Activated CD4-positive, alpha-beta T cell treated with anti-CD3 and anti-CD28 coated beads, Interleukin-2, Interleukin-6, amounts not matched to agents 100 ng/mL and 50 ng/mL, durations not matched to agents 16 hours and 8 hours (primary cell): ENCODE data around the gene ELP5.
"Not testable (repeated sequence)": the region's sequence is repeated elsewhere in the genome, so short reads cannot be mapped to it uniquely, and the experiment has no call there.

Experiments used
- DNase-seq: peaks from one replicate; pipeline ENCODE4 v3.0.0-alpha.2; 2020

ELP5 gene

DNA sequence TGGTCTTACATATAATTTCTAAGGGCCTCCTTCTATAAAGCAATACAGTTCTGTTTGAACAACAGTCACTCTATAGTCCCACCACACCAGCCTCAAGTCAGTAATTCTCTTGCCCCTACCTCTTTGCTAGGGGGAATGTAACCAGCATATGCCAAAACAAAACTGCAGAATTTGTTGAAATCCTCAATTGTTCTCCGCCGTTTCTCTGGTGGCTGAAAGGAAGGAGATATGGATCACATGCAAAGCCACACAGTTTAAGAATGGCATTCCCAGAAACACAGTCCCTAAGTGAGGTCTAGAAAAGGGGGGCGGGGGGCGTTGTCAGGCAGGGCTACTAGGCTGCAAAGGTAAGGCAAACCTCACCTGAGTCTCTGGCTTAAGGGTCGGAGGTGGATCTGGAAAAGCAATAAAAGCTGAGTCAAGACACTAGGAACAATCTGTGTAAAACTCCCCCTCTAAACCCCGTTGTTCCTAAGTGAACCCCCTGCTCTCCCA, 14.7 kb upstream of the ELP5 start:
- no peak for DNase-seq

DNA sequence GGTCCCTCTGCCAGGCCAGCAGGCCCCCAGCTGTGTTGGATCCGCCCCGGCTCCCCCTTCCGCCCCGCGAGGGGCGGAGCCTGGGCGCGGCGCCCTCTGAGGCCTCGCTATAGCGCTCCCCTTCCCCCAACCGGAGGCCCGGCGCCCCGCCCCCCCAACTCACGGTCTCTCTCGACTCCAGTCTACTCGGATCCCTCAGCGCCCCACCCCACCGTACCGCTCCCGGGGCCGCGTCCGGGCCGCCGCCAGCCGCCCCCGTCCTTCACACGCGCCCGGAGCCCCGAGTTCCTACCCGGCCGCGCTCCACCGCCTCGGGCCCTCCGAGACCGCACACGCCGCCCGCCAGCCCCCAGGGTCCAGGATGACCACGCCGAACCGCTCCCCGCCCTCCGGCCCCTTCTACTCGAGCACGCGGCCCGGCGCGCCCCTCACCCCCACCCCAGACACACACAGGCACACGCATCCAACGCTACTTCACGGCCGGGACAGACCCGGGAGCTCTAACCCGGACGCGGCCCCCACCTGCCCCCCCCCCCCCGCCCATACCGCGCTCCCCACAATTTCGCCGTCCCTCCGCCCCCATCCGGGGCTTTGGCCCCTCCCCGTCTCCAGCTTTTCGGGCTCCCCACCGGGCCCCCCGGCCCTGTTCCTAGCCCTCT, 14.1 kb upstream of the ELP5 start:
- peak; percentile 90 for DNase-seq

DNA sequence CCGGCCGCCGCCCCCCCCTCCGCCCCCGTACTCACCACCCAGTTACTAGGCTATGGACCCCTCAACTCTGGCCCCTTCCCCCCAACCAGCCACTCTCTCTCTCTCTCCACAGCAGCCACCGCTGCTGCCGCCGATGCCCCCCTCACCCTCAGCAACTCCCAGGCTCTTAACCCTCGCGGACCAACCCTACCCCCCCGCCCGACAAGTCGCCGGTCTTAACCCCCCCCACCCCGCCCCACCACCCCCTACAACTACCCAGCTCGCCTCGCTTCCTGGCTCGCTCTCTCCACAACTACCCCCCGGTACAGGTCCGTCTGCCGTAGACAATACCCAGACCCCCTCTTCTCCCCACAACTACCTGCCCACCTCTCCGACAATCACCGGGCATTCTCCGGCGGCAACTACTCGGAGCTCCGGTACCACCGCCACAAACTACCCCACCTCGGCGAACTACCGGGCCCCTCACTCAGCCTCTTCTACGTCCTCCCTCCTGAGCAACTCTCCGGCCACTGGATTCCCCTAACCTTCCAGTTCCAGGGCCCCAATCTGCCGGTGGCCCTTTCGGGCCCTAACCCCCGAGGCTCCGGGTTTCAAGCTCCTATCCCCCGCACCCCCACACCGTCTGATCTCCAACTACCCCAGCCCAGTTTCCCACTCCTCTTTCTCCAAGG, 13.5 kb upstream of the ELP5 start:
- DNase-seq = peak; percentile 27

DNA sequence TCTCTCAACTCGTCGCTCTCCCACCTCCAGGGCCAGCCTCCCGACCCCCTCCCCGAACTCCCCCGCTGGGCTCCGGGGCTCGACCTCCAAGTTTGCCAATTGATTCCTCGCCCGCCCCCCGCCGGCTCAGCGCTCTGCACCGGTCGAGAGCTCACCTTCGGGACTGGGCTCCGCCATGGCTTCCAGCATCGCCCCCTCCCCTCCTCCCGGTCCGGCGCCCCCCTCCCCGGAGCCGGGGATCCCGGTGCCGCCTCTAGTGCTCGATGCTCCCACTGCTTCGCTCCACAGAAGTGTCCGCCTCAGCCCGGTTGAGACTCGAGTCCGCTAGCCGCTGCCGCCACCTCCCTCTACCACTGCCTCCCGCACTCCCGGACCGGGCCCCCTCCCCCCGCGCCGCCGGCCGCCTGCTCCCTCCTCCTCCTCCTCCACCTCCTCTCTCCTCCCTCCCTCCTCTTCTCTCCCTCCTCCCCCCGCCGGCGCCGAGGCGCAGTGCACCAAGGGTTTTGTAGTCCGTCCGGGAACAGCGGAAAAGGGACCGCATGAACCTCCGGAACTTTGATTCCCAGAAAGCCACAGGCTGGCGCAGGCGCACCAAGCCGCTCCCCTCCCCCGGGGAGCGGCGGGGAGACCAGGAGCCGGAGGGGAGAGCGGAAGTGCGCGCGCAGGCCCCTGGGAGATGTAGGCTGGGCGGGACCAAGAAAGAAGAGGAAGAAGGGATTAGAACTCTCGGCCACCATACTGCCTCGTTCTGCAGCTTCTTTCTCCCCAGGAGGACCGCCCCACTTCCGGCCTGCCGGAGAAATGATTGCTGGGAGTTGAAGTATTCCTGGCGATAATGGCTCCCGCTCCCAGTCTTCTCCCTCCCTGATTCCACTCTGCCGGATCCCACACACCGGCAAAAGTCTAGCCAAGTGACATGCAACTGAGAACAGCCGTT, 12.7 kb upstream of the ELP5 start, which contains the start of gene PHF23:
PHF23 (minus strand) TSS at position 367 of the 937 bp plus-strand sequence; CDS start at position 189, 178 bp downstream.
- peak; percentile 99 for DNase-seq

DNA sequence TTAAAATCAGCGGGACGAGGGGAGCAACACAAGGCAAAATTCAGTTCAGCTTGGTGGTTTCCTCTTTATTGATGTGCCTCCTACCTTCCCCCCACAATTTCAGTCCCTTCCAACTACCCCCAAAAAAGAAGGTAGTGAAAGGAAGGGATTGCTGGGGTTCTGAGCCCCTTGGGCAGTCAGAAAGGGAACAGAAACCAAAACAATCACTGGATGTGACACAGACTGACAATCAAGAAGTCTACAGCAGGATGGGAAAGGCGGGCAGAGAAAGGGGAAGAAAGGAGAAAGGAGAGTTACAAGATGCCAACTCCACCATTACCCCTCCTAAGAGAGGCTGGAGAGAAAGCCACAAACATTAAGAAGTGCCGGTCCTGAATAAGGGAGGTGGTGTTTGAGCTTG, 11.6 kb upstream of the ELP5 start:
- no peak for DNase-seq

DNA sequence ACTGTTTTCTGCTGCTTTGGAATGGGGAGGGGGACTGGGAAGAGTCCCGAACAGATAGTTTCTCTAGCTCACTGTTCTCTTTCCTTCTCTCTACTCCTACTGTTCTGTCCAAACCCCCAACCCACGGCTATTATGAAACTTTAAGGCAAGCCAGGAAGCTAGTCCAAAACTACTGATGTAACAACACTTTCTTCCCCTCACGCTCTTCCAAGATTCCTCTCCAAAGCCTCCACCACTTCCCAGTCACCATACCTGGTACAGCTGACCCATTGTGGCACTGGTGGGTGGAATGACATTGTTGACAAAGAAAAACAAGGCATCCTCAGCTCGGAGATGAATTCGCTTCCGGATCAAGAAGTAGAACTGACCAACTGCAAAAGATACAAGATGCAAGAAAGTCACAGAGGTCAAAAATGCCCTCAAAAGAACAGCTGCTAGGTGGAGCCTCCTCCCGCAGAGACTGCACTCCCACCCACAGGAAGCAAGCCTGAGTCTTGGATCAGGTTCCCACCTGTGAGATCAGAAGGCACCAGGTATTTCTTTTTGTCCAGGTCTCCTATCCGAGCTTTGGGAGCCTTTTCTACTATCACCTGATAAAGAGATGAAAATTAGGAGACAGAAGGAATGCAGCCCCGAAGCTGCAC, 10.8 kb upstream of the ELP5 start:
- DNase-seq = no peak

DNA sequence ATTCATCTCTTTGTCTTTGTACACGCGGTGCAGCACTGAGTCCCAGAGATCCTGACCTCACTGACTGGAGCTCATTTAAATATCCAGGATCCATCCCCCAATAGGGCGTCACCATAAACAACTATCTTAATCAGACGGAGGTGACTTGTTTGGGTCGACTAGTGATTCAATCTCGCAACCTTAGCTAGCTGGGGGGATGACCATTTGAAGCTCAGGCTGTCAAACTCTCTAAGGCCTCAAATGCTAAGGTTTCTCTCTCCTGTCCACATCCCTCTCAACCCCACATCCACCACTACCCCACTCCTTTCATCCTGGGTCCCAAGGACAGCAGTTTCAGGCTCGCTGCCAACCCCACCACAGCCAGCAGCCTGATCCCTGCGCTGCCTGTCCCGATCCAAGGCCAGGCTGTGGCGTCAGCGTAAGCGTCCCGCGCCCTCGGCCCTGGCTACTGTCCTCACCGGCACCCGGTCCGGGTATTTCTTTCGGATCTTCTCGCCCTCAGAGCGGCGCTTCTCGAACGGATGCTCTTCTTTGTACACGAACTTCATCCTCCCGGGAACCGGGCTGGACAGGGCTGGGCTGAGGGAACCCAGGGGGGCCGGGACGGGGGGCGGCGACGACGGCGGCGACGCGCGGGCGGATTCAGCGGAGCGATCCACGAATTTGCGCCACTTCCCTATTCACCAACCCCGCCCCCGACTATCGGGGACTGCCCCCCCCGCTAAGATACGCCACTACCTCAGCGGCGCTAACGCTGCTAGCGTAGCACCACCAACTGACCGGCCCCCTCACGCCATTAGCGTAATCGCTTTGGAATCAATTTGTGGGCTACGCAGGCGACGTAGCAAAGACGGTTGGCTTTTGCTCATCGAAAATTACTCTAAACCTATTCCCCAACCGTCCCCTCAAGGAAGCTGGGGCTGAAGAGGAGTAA, 10.0 kb upstream of the ELP5 start, which contains the start of gene GABARAP:
GABARAP (minus strand) TSS at position 667 of the 934 bp plus-strand sequence; CDS start at position 548, 119 bp downstream.
- DNase-seq = peak; percentile 91

DNA sequence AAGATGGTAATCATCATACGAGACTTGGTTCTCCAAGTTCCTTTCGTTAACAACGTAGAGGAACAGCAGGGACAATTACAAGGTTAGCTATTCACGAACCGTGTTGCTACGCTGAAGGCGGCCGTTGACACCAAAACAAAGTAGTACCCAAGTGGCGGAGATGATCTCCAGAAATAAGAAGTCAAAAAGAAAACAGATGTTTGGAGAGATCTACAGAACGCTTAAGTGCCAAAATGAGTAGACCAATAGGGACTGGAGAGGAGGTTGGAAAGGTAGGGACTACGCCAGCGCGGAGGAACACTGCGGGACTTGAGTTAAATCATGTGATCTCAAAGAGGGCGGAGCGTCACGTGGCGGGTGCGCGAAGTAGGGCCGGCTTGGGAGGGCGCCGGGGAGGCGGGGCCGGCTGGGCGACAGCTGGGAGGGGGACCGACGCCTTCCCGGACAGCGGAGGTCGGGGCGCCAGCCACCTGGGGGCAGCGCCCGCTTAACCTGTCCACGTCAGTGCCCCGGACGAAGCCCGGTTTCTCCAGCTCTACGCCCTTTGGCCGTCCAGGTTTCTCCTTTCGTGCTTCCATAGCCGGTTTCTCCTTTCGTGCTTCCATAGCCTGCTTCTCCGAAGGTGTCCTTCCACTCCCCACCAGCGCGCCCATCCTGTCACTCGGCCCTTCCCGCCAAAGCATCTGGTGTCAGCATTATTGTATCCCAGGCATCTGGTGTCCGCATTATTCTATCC, 9.1 kb upstream of the ELP5 start:
- DNase-seq = peak; percentile 93

DNA sequence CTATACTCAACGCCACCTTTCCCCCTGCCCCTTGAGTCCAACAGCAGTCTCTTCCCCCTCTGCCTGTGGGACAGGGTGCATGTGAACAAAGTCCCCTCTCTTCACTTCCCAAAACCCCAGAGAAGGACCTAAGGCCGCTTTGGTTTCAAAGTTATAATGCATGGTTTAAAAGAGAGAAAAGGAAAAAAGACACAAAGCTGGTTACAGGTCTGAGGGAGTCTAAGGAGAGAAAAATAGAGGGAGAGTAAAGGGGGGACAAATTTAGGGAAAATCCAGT, 8.6 kb upstream of the ELP5 start:
- no peak for DNase-seq

DNA sequence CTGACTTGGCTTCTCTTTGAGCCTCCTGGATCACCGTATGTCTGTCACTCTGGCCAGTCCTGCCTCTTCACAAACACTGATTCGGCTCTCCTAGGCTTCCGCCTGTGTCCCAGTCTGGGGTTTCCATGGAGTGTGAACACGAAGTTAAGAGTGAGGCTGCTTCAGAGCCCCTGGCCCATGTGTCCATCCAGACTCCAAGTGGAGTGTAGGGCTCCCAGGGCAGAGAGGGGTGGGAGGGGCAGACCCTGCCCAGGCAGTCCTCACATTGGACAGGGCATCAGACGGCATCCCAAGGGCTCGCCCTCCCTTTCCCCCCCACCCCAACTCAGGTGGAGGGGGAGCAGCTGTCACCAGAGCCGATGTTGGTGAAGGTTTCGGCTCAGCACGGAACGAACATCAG, 8.2 kb upstream of the ELP5 start:
- not testable (repeated sequence) for DNase-seq

DNA sequence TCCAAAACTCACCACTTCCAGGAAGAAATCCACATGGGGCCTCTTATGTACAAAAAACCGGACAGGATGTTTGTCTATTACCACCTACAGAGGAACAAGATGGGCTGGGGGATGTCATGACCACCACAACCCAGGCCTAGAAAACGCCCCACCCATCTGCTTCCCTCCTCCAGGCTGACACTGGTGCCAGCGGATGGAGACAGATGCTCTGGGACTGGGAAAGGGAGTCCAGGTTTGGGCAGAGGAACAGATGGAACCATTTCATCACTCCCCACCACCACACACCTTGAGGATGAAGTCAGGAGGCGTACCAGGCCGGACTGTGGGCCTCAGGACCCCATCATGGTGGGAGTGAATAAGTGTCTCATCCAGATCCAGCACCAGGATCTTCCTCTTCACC, 5.2 kb upstream of the ELP5 start:
- no peak for DNase-seq

DNA sequence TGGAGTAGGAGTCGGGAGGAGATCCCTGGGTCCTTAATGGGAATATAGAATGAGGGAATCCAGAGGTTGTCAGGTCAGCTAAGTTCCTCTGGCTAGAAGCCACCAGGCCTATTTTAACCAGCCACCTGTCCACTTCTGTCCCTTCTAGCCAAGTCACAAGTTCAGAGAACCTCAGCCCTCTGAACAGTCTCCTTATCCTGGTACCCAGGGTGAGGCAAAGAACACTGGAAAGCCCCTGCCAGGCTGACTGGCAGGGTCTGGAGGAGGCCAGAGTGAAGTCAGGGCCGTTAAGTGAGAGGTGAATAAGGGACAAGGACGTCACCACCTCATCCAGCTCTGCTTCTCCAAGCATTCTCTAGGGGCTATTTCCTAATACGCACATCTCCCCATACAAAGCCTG, 3.2 kb upstream of the ELP5 start:
- DNase-seq = no peak

DNA sequence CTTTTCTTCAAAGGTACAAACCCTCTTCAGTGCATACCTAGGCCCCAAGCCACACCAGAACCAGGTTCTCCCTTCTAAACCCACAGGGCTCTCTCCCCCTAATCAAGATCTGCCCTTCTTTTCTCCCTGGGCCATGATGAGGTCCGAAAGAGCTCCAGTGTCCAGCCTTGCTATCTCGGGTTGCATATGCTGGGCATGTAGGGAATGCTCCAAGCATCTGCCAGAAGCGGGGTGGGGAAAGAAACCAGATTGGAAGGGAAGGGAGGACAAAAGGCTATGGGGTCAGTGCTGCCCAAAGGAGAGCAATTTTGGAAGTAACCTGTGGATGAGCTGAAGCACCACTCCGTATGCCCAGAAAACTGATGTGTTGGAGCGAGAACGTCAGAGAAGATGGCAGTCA, 2.8 kb upstream of the ELP5 start:
- DNase-seq = no peak

DNA sequence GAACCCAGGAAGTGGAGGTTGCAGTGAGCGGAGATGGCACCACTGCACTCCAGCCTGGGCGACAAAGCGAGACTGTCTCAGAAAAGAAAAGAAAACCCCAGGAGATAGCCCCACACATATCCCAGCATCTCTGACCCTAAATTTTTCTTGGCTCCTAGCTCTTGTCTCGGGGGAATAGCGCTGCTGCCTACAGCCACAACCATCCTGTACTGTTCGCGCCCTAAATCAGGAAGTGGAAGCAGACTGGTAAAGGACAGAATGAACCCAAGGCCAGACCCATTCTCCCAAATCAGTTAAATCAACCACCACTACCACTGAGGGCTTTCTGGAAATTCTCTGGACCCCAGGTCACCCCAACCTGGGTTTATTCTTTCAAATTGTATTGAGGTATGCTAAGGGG, 2.2 kb upstream of the ELP5 start:
- DNase-seq = no peak

DNA sequence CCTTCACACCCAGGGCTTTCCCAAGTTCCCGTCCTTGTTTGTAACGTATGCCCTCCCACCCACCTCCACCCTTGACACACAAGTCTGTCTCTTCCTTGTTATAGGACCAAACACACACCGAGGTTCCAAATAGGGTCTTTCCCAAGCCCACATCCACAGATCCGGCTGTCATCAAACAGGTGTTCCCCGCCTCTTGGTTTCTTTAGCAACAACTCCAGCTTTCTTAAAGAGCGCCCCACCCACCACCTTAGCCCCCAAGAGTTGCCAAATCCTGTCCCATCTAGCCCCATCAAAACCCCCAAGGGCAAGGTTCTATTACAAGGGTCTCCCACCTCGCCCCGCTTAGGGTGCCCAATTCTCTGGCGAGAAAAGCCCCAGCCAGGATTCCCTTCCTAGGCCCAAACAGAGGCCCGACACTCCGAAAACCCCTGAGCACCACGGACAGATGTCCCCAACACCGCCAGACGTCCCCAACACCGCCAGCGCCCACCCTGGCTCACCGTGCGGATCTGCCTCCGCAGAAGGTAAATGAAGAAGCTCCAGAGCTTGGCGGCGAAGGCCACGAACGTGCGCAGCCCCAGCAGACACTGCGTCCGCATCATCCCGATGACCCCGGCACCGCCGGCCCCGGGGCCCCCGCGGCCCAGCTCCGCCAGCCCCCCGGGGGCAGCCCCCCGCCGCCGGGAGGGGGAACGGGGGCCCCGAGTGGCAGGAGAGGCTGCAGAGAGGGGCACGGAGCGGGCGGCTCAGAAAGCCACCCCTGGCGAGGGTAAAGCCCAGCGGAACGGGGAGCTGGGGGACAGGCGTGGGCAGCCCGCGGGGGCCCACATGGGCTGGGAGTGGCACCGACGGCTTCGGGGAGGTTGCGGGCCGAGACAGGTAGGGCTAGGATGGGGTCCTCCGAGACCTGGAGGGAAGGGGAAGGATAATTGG, 1.1 kb upstream of the ELP5 start:
- no peak for DNase-seq

DNA sequence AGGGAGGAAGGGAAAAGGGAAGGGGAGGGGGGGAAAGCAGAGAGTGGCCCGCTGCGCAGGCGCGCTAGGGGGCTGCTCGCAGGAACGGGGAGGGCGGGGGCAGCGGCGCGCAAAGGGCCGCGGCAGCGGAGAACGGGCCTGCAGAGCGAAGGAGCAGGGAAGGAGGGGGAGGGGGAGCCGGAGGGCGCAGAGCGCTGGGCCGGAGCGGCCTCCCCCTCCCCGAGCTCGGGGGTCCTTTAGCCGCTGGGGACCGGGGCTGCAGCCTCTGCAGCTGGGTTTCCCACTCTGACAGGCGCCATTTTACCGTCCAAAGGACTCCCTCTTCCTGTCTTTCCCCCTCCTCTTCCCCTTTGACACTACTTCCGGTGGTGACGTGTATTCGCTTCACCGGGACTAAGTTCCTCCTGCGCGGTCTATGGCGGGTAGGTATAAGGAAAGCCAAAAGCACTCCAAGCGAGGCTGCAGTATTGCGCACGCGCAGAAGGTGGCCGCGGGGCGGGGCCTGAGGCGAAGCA, 297 bp upstream of the ELP5 start, which contains the start of gene CTDNEP1:
CTDNEP1 (minus strand) TSS at position 74 of the 515 bp plus-strand sequence. CDS start 438 bp downstream, outside the sequence.
- peak; percentile 100 for DNase-seq

DNA sequence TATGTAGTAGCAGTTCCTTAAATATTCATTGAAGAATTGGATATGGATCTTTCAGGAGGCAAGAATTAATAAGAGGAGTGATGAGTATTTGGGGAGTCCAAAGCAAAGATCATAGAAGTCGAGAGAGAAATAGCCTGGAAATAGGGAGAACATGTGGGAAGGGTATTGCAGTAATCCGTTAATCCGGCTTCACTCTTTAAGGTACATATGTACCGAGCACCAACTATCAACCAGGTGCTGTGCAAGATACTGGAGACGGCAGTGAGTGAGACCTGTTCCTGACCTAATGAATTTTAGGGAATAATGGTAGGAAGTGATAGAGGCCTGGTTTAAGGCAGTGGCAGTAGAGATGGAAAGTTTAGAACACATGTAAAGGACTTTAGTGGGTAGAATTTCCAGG, 1.1 kb downstream of the ELP5 start:
- DNase-seq = no peak

DNA sequence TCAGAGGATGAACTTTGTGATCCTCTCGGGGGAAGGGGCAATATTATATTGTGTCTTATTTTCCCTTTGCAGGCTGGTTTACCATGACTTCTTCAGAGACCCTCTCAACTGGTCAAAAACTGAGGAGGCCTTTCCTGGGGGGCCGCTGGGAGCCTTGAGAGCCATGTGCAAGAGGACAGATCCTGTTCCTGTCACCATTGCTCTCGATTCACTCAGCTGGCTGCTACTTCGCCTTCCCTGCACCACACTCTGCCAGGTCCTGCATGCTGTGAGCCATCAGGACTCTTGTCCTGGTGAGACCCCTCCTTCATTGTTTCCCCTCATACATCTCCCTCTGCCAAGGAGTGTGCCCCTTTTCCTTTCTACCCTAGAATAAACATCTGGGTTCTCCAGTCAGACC, 2.5 kb downstream of the ELP5 start:
- DNase-seq = no peak

DNA sequence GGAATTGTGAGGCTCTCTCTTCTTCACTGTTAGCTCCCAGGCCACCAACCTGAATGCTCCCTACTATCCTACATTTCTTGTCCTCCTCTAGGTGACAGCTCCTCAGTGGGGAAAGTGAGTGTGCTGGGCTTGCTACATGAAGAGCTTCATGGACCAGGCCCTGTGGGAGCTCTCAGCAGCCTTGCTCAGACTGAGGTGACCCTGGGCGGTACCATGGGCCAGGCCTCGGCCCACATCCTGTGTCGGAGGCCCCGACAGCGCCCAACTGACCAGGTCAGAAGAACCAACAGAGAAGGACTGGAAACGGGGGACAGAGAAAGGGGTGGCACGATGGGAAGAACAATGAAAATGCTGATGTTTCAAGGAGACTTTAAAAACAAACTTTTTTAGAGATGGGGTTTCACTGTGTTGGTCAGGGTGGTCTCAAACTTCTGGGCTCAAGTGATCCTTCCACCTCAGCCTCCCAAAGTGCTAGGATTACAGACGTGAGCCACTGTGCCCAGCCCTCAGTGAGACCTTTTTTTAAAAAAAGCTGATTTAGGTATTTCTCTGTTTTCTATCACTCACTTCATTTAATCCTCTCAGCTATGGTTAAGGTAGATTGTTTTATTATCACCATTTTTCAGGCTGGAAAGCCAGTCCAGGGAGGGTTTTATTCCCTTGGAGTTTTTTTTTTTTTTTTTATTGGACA, 4.9 kb downstream of the ELP5 start:
- DNase-seq = no peak
